Heart left ventricle (tissue), 16 donors: Measurements from ENCODE around the gene TGM4. TPM values are rescaled to one million over a fixed set of nuclear protein-coding genes. Genes with fewer than 3 reads are reported as not detected.

ENCODE experiments used
- ATAC-seq, 4 donors: fragments of 200-7000 bp; cut with Tn5 transposase; one replicate each; pipeline ENCODE4 v1.9.1; 2020 to 2022; ENCODE audit warnings: moderate library complexity in 4 of 4, mild to moderate bottlenecking in 3 of 4, moderate number of reproducible peaks in 1 of 4
- DNase-seq, 5 donors: peaks; one replicate each; pipeline ENCODE4 v3.0.0-alpha.2; 2020
- H3K27ac ChIP-seq, 12 donors: fragments of 200-600 bp; sonication (generic) in 4 of 12; one replicate each; pipeline versions ENCODE4 v1.5.0 to v1.8.0; 2016 to 2022; ENCODE audit warnings: mild to moderate bottlenecking in 2 of 12
- H3K27me3 ChIP-seq, 9 donors: fragments of 200-600 bp; sonication (generic) in 2 of 9; one replicate each; pipeline versions ENCODE4 v1.5.1 to v1.8.0; 2016 to 2022; ENCODE audit warnings: mild to moderate bottlenecking in 3 of 9
- H3K36me3 ChIP-seq, 9 donors: fragments of 200-600 bp; sonication (generic) in 2 of 9; one replicate each; pipeline versions ENCODE4 v1.5.0 to v1.8.0; 2018 to 2022; ENCODE audit warnings: mild to moderate bottlenecking in 2 of 9
- H3K4me1 ChIP-seq, 12 donors: fragments of 200-600 bp; sonication (generic) in 4 of 12; one replicate each; pipeline versions ENCODE4 v1.5.0 to v1.8.0; 2016 to 2022; ENCODE audit warnings: mild to moderate bottlenecking in 3 of 12
- H3K4me3 ChIP-seq, 12 donors: fragments of 200-600 bp; sonication (generic) in 4 of 12; one replicate each; pipeline versions ENCODE4 v1.5.0 to v1.8.0; 2017 to 2022; ENCODE audit warnings: mild to moderate bottlenecking in 9 of 12, moderate library complexity in 4 of 12
- H3K9me3 ChIP-seq, 12 donors: fragments of 200-600 bp; sonication (generic) in 4 of 12; one replicate each; pipeline versions ENCODE4 v1.5.0 to v1.8.0; 2016 to 2022; ENCODE audit warnings: mild to moderate bottlenecking in 1 of 12
- CTCF ChIP-seq, 12 donors: fragments of 200-600 bp; sonication (generic) in 4 of 12; IDR thresholded peaks; one replicate each; pipeline versions ENCODE4 v1.5.0 to v1.8.0; 2018 to 2022; ENCODE audit warnings: antibody characterized with exemption in 12 of 12, mild to moderate bottlenecking in 5 of 12
- POLR2A ChIP-seq, 2 donors: fragments of 450-650 bp; IDR thresholded peaks; one replicate each; pipeline ENCODE4 v1.6.1; 2017; ENCODE audit warnings: antibody characterized with exemption in 2 of 2, mild to moderate bottlenecking in 2 of 2, moderate library complexity in 2 of 2
- WGBS, 4 donors: extraction: QIAGEN DNeasy Blood & Tissue Kit in 2 of 4; methylation state at CpG; one replicate each; pipeline versions ENCODE4 v1.1.5 to v1.1.7; 2013 to 2018; 5-methylcytosine and 5-hydroxymethylcytosine counted together
- intact Hi-C, 10 donors: fragments of 100-400 bp; cut with DNase I; formaldehyde crosslinking; loops; one replicate each; pipeline versions ENCODE4 v1.11.1 to v1.14.2; 2022
- polyA plus RNA-seq, 2 donors: library from polyadenylated mRNA; stranded (reverse); fragments of 200-250 nt; gene quantifications; one replicate each; pipeline ENCODE4 v1.2.3, GENCODE V29; 2013
- total RNA-seq, 9 donors: library from RNA; depleted of rRNA in 2 of 9; stranded (reverse); fragments of >200 nt in 2 of 9; fragmentation: NEBNext Ultra II Directional in 3 of 9; extraction: Animal tissue kit (Norgen Biotek cat#: 25700) in 3 of 9; gene quantifications; one replicate each; pipeline versions ENCODE4 v1.1.0 to v1.2.4, GENCODE V29; 2016 to 2023
- donor health status: ischemic (EF 13 %, LVEDD 7.1; RV severe dilation, severe dysfunction).
- donor health status: healthy with polysubstance abuse.
- donor health status: DM: no; HTN: yes; CAD: no.
- donor health status: DM: no; HTN: no; CAD: no.
- donor health status: ischemic (EF 25% LVEDD 6.9; RV normal size, moderate dysfunction).
- donor health status: ischemic (EF 25% LVEDD 5.7; RV mildly dilated, moderate dysfunction).
- donor health status: healthy.
- donor health status: DM: yes; HTN: yes; CAD: no.
- donor health status: ischemic (EF 35%, LVEDD 5.7; RV mildly dilated, moderate dysfunction).
- donor health status: nonischemic (EF 11% LVEDD 7.7; RV severe dilation, severe dysfunction).
- donor health status: DM: yes; HTN: yes; CAD: no.
- donor health status: PGD.
- donor health status: ischemic (EF 29% LVEDD 5.4; RV normal size, mild dysfunction).
- donor health status: nonischemic (EF 23%, LVEDD 6.1; RV moderate dilation, normal function).

TGM4 gene
- total and polyA plus RNA-seq, 11 donors = 0.66 TPM; not detected in 10

- no peak for ATAC-seq
- peaks cover 0 to 12% (median under 1%) of the 10 kb centered on the region in 9 donors for H3K27me3 ChIP-seq
- no peaks in the 10 kb centered on the region for H3K9me3 ChIP-seq
- H3K27ac ChIP-seq = no peak overlapping the region
- H3K36me3 ChIP-seq = no peaks in the 10 kb centered on the region
- no peak for TF ChIP-seq CTCF (IDR thresholded peaks at IDR 0.05)
- no peak for TF ChIP-seq POLR2A (IDR thresholded peaks at IDR 0.05)
- intact Hi-C loops = no loop called here
- WGBS, 4 donors = 92 to 94% (median 94%) methylated on average over 14 to 15 of the region's 15 CpGs
- no peak for DNase-seq
- H3K4me3 ChIP-seq = no peak overlapping the region
- no peaks in the 10 kb centered on the region for H3K4me1 ChIP-seq
These were observed 29.3 kb downstream of the TGM4 start for GRCh38 chr3:44903751-44904150.

- no peak overlapping the region for H3K4me3 ChIP-seq
- intact Hi-C loops = no loop called here
- no peak for DNase-seq
- 63 to 88% (median 78%) methylated on average over 3 of the region's 3 CpGs for WGBS, 4 donors
- H3K27ac ChIP-seq = no peak overlapping the region
- no peaks in the 10 kb centered on the region for H3K9me3 ChIP-seq
- no peaks in the 10 kb centered on the region for H3K36me3 ChIP-seq
- peaks cover 0 to 9% (median 0%) of the 10 kb centered on the region in 9 donors for H3K27me3 ChIP-seq
- H3K4me1 ChIP-seq = no peaks in the 10 kb centered on the region
- TF ChIP-seq CTCF (IDR thresholded peaks at IDR 0.05) (no peak), POLR2A (IDR thresholded peaks at IDR 0.05) (no peak)
- no peak for ATAC-seq
These were observed 31.2 kb downstream of the TGM4 start for GRCh38 chr3:44905446-44906157.

GRCh38 chr3:44906997-44907396 is 32.6 kb downstream of the TGM4 start:
- DNase-seq = no peak
- H3K4me1 ChIP-seq = no peaks in the 10 kb centered on the region
- H3K27ac ChIP-seq = no peak overlapping the region
- intact Hi-C loops = no loop called here
- ATAC-seq = no peak
- no peaks in the 10 kb centered on the region for H3K9me3 ChIP-seq
- no peak overlapping the region for H3K4me3 ChIP-seq
- TF ChIP-seq POLR2A (IDR thresholded peaks at IDR 0.05) (no peak), CTCF (IDR thresholded peaks at IDR 0.05) (no peak)
- WGBS, 4 donors = 72 to 93% (median 82%) methylated on average over 4 of the region's 4 CpGs
- peaks cover 0 to 9% (median 0%) of the 10 kb centered on the region in 9 donors for H3K27me3 ChIP-seq
- no peaks in the 10 kb centered on the region for H3K36me3 ChIP-seq

GRCh38 chr3:44907612-44908011 is 33.2 kb downstream of the TGM4 start:
- H3K27me3 ChIP-seq = peaks cover 0 to 9% (median 0%) of the 10 kb centered on the region in 9 donors
- no peak for DNase-seq
- 64 to 77% (median 69%) methylated on average over 4 of the region's 4 CpGs for WGBS, 4 donors
- H3K4me3 ChIP-seq = no peak overlapping the region
- no peaks in the 10 kb centered on the region for H3K4me1 ChIP-seq
- no peak overlapping the region for H3K27ac ChIP-seq
- intact Hi-C loops = no loop called here
- TF ChIP-seq POLR2A (IDR thresholded peaks at IDR 0.05) (no peak), CTCF (IDR thresholded peaks at IDR 0.05) (no peak)
- H3K9me3 ChIP-seq = no peaks in the 10 kb centered on the region
- ATAC-seq = no peak
- H3K36me3 ChIP-seq = no peaks in the 10 kb centered on the region
